GM12875 (cell line): Measurements from ENCODE around the gene RSPO4.

Source experiments
- H3K4me3 ChIP-seq: one replicate; pipeline ENCODE4 v1.5.1; 2011; ENCODE audit warnings: low read depth, low read length, control low read depth
- TF ChIP-seq, protein P1 (sequence below): IDR thresholded peaks from 2 replicates; pipeline ENCODE4 v1.5.1; 2011; ENCODE audit warnings: low read depth, mild to moderate bottlenecking, control low read depth, inconsistent platforms, low read length, moderate library complexity, borderline replicate concordance; ENCODE audit not compliant: insufficient read depth

Gene RSPO4

DNA sequence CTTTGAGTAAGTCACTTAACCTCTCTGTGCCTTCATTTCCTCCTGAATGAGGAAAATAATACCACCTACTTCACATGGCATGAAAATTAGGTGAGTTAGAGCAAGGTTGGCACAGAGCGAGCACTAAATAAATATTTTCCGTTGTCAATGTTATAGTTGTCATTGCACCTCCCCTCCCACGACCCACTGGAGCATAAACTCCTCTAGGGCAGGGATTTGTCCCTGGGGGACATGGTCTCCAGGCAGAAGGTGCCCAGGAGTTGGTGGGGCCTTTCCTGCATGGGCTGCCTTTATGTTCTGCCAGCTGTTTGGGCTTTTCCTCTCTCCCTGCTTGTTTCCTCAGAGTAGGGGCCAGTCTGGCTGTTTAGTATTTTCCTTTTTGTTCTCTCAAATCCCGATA is 84.7 kb downstream of the RSPO4 start:
- TF ChIP-seq, protein P1, sequence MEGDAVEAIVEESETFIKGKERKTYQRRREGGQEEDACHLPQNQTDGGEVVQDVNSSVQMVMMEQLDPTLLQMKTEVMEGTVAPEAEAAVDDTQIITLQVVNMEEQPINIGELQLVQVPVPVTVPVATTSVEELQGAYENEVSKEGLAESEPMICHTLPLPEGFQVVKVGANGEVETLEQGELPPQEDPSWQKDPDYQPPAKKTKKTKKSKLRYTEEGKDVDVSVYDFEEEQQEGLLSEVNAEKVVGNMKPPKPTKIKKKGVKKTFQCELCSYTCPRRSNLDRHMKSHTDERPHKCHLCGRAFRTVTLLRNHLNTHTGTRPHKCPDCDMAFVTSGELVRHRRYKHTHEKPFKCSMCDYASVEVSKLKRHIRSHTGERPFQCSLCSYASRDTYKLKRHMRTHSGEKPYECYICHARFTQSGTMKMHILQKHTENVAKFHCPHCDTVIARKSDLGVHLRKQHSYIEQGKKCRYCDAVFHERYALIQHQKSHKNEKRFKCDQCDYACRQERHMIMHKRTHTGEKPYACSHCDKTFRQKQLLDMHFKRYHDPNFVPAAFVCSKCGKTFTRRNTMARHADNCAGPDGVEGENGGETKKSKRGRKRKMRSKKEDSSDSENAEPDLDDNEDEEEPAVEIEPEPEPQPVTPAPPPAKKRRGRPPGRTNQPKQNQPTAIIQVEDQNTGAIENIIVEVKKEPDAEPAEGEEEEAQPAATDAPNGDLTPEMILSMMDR = no peak
- no peak overlapping the region for H3K4me3 ChIP-seq

DNA sequence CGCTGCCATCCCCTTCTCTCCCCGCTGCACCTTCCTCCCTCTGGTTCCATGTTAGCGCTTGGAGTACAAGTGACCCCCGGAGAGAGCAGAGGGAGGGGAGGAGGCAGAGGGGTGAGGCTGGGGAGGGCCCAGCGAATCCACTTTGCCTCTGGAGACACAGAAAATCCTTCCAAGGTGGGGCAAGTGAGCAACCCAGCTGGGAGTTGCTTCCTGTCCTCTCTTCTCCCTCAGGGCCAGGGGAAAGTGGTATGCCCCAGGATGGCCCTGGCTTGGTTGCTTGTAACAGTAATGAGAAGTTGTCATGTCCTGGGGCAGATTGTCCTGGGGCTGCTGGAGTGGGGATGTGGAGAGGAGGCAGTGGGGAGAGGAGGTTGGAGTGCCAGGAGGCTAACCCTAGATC is 85.3 kb downstream of the RSPO4 start:
- H3K4me3 ChIP-seq = no peak overlapping the region
- TF ChIP-seq, protein P1 = no peak

DNA sequence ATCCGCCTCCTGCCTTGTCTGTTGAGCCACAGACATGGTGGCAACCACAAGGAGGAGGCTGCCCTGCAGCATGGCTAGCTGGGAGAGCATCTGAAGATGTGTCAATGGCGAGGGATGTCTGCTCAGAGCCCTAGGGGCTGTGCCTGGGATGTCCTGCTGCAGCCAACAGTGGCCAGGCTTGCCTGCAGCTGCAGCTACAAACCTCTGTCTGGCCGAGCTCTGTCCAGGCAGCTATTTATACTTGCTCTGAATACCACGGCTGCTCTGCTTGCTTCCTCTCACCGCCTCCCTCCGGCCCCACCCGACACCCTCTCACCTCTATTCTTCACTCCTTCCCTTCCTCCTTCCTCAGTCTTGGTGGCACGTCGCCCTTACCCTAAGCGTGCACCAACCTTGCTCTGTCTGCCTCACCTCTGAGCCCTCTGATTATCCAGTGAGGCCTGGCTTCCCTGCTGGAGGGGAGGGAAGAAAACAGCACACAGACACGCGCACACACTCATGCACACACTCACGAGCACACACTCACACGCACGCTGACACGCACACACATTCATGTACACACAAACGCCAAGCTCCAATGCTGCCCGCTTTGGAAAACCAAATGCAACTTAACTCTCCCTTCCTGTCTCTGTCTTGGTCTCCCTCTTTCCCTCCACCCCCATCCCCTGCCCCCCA is 85.8 kb downstream of the RSPO4 start, which contains the start of gene ANGPT4:
ANGPT4 (minus strand) TSS at position 210 of the 675 bp plus-strand sequence; CDS start at position 90, 120 bp downstream.
- no peak within 1 kb of the TSS for H3K4me3 ChIP-seq
- TF ChIP-seq, protein P1 = no peak

DNA sequence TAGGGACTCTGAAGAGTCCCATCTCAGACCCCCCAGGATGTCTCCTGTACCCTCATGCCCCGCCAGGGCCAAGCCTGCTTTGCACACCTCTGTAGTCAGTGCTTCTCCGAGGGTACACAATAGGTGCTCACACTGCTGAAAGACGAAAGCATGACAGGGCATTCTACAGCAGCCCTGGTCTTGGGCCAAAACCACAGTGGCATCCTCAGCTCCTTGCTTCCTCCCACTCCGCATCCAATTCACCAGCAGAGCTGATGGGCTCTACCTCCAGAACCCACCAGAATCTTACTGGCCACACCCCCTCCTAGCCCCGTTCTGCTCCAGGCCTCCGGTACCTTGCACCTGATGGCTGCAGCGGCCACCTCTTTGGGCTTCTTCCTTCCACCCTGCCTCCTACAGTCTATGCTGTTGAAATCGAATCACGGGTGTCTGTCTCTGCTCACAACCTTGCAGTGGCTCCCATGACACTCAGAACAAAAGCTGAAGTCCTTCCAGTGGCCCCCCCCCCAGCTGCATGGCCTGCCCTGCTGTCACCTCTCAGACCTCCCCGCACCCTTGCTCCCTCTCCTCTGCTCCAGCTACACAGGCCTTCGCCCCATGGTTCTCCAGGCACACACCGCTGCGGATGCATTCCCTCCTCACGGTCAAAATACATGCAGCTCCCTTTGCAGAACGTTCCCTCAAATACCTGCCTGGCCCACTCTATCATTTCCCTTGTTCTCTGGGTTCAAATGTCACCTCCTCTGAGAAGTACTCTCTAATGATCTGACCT is 87.2 kb downstream of the RSPO4 start:
- no peak overlapping the region for H3K4me3 ChIP-seq
- TF ChIP-seq, protein P1 = no peak

DNA sequence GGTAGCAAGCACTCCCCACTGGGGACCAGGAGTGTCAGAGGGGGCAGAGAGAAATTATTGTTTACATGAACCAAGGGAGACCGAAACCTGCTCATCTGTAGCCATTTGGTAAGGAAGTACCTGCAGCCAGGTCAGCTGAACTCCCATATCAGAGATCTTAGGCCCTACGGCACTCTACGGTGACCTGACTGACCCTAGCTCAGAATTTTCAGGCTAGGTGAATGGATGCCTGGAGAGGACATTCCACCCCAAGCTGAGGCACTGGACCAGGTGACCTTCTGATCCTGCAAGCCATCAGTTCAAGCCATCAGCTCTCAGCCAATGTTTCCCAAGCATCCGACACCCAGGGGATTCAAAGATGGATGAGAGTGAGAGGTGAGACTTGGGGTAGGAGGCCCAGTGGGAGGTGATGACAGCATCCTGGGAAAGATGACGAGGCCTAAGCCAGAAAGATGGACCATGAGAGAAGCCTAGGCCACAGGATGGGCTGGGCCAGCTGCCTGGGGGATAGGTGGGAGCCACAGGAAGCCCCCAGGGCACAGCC is 88.7 kb downstream of the RSPO4 start:
- H3K4me3 ChIP-seq = no peak overlapping the region
- TF ChIP-seq, protein P1 = no peak

DNA sequence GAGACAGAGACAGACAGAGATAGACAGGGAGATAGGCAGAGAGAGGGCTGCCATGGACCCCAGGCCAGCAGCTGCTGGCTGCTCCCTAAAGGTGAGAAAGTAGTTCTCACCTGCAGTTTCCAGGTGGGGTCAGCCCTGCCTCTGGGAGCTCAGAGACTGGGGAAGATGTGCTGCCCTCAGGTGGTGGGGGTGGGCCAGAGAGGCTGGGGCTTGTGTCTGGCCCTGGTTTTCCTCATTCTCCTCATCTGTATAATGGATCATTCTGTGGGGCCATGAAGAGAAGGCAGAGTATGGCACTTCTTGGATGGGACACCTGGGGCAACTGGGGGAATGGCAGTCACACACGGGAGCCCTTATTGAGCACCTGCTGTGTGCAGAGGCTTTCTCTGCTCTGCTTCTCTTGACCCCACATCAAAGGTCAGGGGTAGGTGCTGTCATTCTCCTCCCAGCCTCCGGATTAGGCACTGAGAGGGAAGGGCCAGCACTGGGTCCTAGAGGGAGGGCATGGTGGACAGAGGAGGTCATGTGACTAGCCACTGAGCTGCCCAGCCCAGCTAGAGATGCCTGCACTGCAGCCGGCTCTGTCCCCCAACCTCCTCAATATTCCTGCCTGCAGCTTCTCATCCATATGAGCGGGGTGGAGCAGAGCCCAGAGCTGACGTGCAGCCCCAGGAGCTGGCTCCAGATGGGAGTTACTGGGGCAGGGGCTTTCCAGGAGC is 90.1 kb downstream of the RSPO4 start:
- TF ChIP-seq, protein P1 = no peak

More for the DNA sequence above, 90.1 kb downstream of the RSPO4 start:
- no peak overlapping the region for H3K4me3 ChIP-seq
